Endothelial cell of umbilical vein (primary cell): ENCODE data around the gene ESYT2.

Experiments
- CTCF ChIP-seq, 2 donors: IDR thresholded peaks; 1 replicate in 1 of 2; 2 replicates in 1 of 2; pipeline ENCODE4 v1.5.1; 2011; ENCODE audit warnings: low read length in 2 of 2, mild to moderate bottlenecking in 2 of 2, moderate library complexity in 2 of 2, control low read depth in 1 of 2, inconsistent platforms in 1 of 2, low read depth in 1 of 2; ENCODE audit not compliant: insufficient read depth in 1 of 2; ENCODE audit errors: extremely low read depth in 1 of 2
- EZH2 ChIP-seq: IDR thresholded peaks from 2 replicates; pipeline ENCODE4 v1.6.1; 2012; ENCODE audit warnings: borderline replicate concordance, low read depth, mild to moderate bottlenecking, moderate library complexity, low read length, inconsistent platforms; ENCODE audit not compliant: severe bottlenecking
- FOS ChIP-seq: IDR thresholded peaks from 2 replicates; pipeline ENCODE4 v1.6.1; 2011; ENCODE audit warnings: mild to moderate bottlenecking, low read length, moderate library complexity, borderline replicate concordance; ENCODE audit not compliant: insufficient read depth
- MAX ChIP-seq: IDR thresholded peaks from 2 replicates; pipeline ENCODE4 v1.6.1; 2011; ENCODE audit not compliant: insufficient read depth, insufficient read length

- TF ChIP-seq FOS: no peak
- TF ChIP-seq CTCF (IDR thresholded peaks at IDR 0.05; ENCODE audit: extremely low read depth in 1 of 2, insufficient read depth in 1 of 2, low read depth in 1 of 2, low read length in 2 of 2): no peak
- TF ChIP-seq EZH2: no peak
- TF ChIP-seq MAX: no peak
These were observed 65.8 kb downstream of the ESYT2 start for GRCh38 chr7:158763454-158764033.
